GM19372 (cell line): ENCODE results near the gene MGMT.

Source experiments
- ATAC-seq: cut with Tn5 transposase; IDR thresholded peaks from one replicate; pipeline ENCODE4 v1.9.1; 2021; ENCODE audit warnings: mild to moderate bottlenecking, low read depth, moderate library complexity; ENCODE audit not compliant: unreplicated experiment

MGMT gene

GRCh38 chr10:129516846-129517679 is 50.0 kb downstream of the MGMT start:
- no peak for ATAC-seq

GRCh38 chr10:129517680-129518057 is 50.6 kb downstream of the MGMT start:
- no peak for ATAC-seq

GRCh38 chr10:129518793-129519192 is 51.8 kb downstream of the MGMT start:
- no peak for ATAC-seq

- ATAC-seq: no peak
Measured at GRCh38 chr10:129520440-129521080, 53.5 kb downstream of the MGMT start.

GRCh38 chr10:129521161-129522025 is 54.4 kb downstream of the MGMT start:
- no peak for ATAC-seq

GRCh38 chr10:129522041-129522585 is 55.1 kb downstream of the MGMT start:
- ATAC-seq: no peak

- ATAC-seq: no peak
Measured at GRCh38 chr10:129523031-129523722, 56.1 kb downstream of the MGMT start.

- ATAC-seq: no peak
Measured at GRCh38 chr10:129523723-129524316, 56.8 kb downstream of the MGMT start.

GRCh38 chr10:129524936-129525335 is 57.9 kb downstream of the MGMT start:
- no peak for ATAC-seq

- no peak for ATAC-seq
Measured at GRCh38 chr10:129525401-129525801, 58.4 kb downstream of the MGMT start.

- ATAC-seq: no peak
Measured at GRCh38 chr10:129526943-129527342, 59.9 kb downstream of the MGMT start.

- ATAC-seq: no peak
Measured at GRCh38 chr10:129528376-129528978, 61.4 kb downstream of the MGMT start.

GRCh38 chr10:129530581-129530980 is 63.5 kb downstream of the MGMT start:
- ATAC-seq: no peak

GRCh38 chr10:129531195-129531968 is 64.3 kb downstream of the MGMT start:
- ATAC-seq: no peak

- no peak for ATAC-seq
Measured at GRCh38 chr10:129531969-129532660, 65.1 kb downstream of the MGMT start.

- ATAC-seq: no peak
Measured at GRCh38 chr10:129532838-129533237, 65.8 kb downstream of the MGMT start.

GRCh38 chr10:129533281-129533680 is 66.2 kb downstream of the MGMT start:
- ATAC-seq: no peak

GRCh38 chr10:129534826-129535225 is 67.8 kb downstream of the MGMT start:
- no peak for ATAC-seq
